Upper lobe of left lung (tissue), 4 donors: ENCODE data around the gene MFSD2A.

Experiments
- EP300 ChIP-seq, 4 donors: sonication (generic); formaldehyde crosslinking; IDR thresholded peaks; one replicate each; pipeline ENCODE4 v1.5.1; 2017; ENCODE audit warnings: antibody characterized with exemption in 4 of 4, control low read depth in 2 of 4
- POLR2AphosphoS5 ChIP-seq, 2 donors: sonication (generic); formaldehyde crosslinking; IDR thresholded peaks; one replicate each; pipeline ENCODE4 v1.5.1; 2017; ENCODE audit warnings: antibody characterized with exemption in 2 of 2
- TF ChIP-seq, protein P1 (sequence below), 6 experiments: fragments of 450-650 bp in 4 of 6; fragments of 200-600 bp in 2 of 6; sonication (generic) in 2 of 6; IDR thresholded peaks; one replicate each; pipeline ENCODE4 v1.5.1; 2016 to 2019; ENCODE audit warnings: antibody characterized with exemption in 6 of 6

DNA sequence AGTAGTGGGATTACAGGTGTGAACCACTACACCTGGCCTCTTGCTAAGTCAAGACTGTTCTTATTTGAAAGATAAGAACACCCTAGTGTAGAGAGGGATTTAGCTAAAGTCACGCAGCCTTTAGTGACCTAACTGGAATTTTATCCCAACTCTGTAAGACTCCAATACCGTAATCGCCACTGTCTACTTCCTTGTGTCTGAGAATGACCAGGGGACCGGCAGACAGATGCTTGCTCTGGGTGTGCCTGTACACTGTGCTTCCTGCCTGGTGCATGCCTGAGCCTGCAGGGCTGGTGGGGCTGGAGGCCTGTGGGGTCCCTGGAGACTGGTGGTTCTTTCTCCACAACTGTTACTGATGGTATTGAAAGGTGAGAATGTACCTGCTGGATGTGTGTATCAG is 15.3 kb downstream of the MFSD2A start:
- TF ChIP-seq, protein P1, sequence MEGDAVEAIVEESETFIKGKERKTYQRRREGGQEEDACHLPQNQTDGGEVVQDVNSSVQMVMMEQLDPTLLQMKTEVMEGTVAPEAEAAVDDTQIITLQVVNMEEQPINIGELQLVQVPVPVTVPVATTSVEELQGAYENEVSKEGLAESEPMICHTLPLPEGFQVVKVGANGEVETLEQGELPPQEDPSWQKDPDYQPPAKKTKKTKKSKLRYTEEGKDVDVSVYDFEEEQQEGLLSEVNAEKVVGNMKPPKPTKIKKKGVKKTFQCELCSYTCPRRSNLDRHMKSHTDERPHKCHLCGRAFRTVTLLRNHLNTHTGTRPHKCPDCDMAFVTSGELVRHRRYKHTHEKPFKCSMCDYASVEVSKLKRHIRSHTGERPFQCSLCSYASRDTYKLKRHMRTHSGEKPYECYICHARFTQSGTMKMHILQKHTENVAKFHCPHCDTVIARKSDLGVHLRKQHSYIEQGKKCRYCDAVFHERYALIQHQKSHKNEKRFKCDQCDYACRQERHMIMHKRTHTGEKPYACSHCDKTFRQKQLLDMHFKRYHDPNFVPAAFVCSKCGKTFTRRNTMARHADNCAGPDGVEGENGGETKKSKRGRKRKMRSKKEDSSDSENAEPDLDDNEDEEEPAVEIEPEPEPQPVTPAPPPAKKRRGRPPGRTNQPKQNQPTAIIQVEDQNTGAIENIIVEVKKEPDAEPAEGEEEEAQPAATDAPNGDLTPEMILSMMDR (IDR thresholded peaks at IDR 0.05) = no peak
- no peak for TF ChIP-seq EP300 (IDR thresholded peaks at IDR 0.05)
- no peak for TF ChIP-seq POLR2AphosphoS5 (IDR thresholded peaks at IDR 0.05)
